ENCODE results near the gene PCDHGB6.

GRCh38 chr5:141384471-141385267 is 23.2 kb upstream of the PCDHGB6 start:
- TF ChIP-seq CTCF (IDR thresholded peaks at IDR 0.05) (no peak), ZC3H11A (IDR thresholded peaks at IDR 0.05) (no peak), REST (IDR thresholded peaks at IDR 0.05) (no peak), POLR2A (IDR thresholded peaks at IDR 0.05; ENCODE audit: low read length) (no peak), EHMT2 (IDR thresholded peaks at IDR 0.05; ENCODE audit: low read depth) (no peak), RFX5 (IDR thresholded peaks at IDR 0.05) (no peak), MAX (IDR thresholded peaks at IDR 0.05) (no peak), SREBF2 (IDR thresholded peaks at IDR 0.05) (no peak), HMGXB4 (CRISPR knock-in tag; IDR thresholded peaks at IDR 0.05; ENCODE audit: borderline replicate concordance) (no peak)

Measured in A549 (cell line).